Uterus (tissue), 2 donors: ENCODE data around the gene COL26A1.

ENCODE experiments used
- CTCF ChIP-seq, 4 experiments: fragments of 200-600 bp in 2 of 4; fragments of 450-650 bp in 2 of 4; sonication (generic) in 2 of 4; IDR thresholded peaks; one replicate each; pipeline ENCODE4 v1.5.1; 2016 to 2019; ENCODE audit warnings: antibody characterized with exemption in 4 of 4, mild to moderate bottlenecking in 2 of 4, moderate library complexity in 1 of 4
- POLR2A ChIP-seq, 2 donors: fragments of 450-650 bp; IDR thresholded peaks; one replicate each; pipeline ENCODE4 v1.6.1; 2016; ENCODE audit warnings: antibody characterized with exemption in 2 of 2, mild to moderate bottlenecking in 1 of 2, moderate library complexity in 1 of 2

GRCh38 chr7:101496017-101496416 lies 133.3 kb downstream of the COL26A1 start:
- TF ChIP-seq CTCF (IDR thresholded peaks at IDR 0.05) (no peak), POLR2A (IDR thresholded peaks at IDR 0.05) (no peak)
